Measurements from ENCODE around the gene ZNF582. TPM values are rescaled to one million over a fixed set of nuclear protein-coding genes. Genes with fewer than 3 reads are reported as not detected.

ZNF582 gene
- total and polyA plus RNA-seq, 5 donors = 3.6 to 6.3 (median 5.4) TPM

- ATAC-seq = no peak
- Histone ChIP-seq H3K27ac (ENCODE audit: low read length) (no peak overlapping the region), H3K27me3 (ENCODE audit: control insufficient read depth, insufficient read depth) (no peaks in the 10 kb centered on the region), H3K9me3 (ENCODE audit: control insufficient read depth, low read length) (no peaks in the 10 kb centered on the region), H3K4me3 (ENCODE audit: low read length) (no peak overlapping the region), H3K4me1 (ENCODE audit: control insufficient read depth, insufficient read depth, low read length) (peaks cover 1% of the 10 kb centered on the region)
- 54% methylated on average over 5 of the region's 5 CpGs for WGBS
- intact Hi-C loops (cut with DNase I) = no loop called here
- no peak for DNase-seq
These were observed 5.5 kb upstream of the ZNF582 start for GRCh38 chr19:56398809-56399208.

- Histone ChIP-seq H3K9me3 (ENCODE audit: control insufficient read depth, low read length) (no peaks in the 10 kb centered on the region), H3K4me1 (ENCODE audit: control insufficient read depth, insufficient read depth, low read length) (no peaks in the 10 kb centered on the region), H3K4me3 (ENCODE audit: low read length) (no peak overlapping the region), H3K27me3 (ENCODE audit: control insufficient read depth, insufficient read depth) (no peaks in the 10 kb centered on the region), H3K27ac (ENCODE audit: low read length) (no peak overlapping the region)
- no peak for ATAC-seq
- 88% methylated on average over 8 of the region's 8 CpGs for WGBS
- no peak for DNase-seq
- intact Hi-C loops (cut with DNase I) = no loop called here
These were observed 9.3 kb downstream of the ZNF582 start for GRCh38 chr19:56383826-56384605.

GRCh38 chr19:56377105-56377924 lies 16.0 kb downstream of the ZNF582 start:
- 91% methylated on average over 11 of the region's 11 CpGs for WGBS
- H3K27ac ChIP-seq (ENCODE audit: low read length) = no peak overlapping the region
- peaks cover 3% of the 10 kb centered on the region for H3K9me3 ChIP-seq (ENCODE audit: control insufficient read depth, low read length)
- DNase-seq (no peak), ATAC-seq (no peak)
- no peak overlapping the region for H3K4me3 ChIP-seq (ENCODE audit: low read length)
- intact Hi-C loops (cut with DNase I) = no loop called here
- no peaks in the 10 kb centered on the region for H3K27me3 ChIP-seq (ENCODE audit: control insufficient read depth, insufficient read depth)
- no peaks in the 10 kb centered on the region for H3K4me1 ChIP-seq (ENCODE audit: control insufficient read depth, insufficient read depth, low read length)

- H3K4me1 ChIP-seq (ENCODE audit: control insufficient read depth, insufficient read depth, low read length) = peaks cover 4% of the 10 kb centered on the region
- intact Hi-C loops (cut with DNase I) = no loop called here
- ATAC-seq (no peak), DNase-seq (no peak)
- WGBS = 88% methylated on average over 1 of the region's 1 CpG
- H3K9me3 ChIP-seq (ENCODE audit: control insufficient read depth, low read length) = peaks cover 3% of the 10 kb centered on the region
- H3K27me3 ChIP-seq (ENCODE audit: control insufficient read depth, insufficient read depth) = no peaks in the 10 kb centered on the region
- H3K27ac ChIP-seq (ENCODE audit: low read length) = no peak overlapping the region
- H3K4me3 ChIP-seq (ENCODE audit: low read length) = no peak overlapping the region
These were observed 21.1 kb downstream of the ZNF582 start for GRCh38 chr19:56372281-56372680.

- whole genome bisulfite sequencing = 96% methylated on average over 3 of the region's 3 CpGs
- no peak for ATAC-seq
- intact Hi-C loops (cut with DNase I) = no loop called here
- peaks cover 3% of the 10 kb centered on the region for H3K9me3 ChIP-seq (ENCODE audit: control insufficient read depth, low read length)
- peaks cover 4% of the 10 kb centered on the region for H3K4me1 ChIP-seq (ENCODE audit: control insufficient read depth, insufficient read depth, low read length)
- no peak overlapping the region for H3K27ac ChIP-seq (ENCODE audit: low read length)
- no peak overlapping the region for H3K4me3 ChIP-seq (ENCODE audit: low read length)
- H3K27me3 ChIP-seq (ENCODE audit: control insufficient read depth, insufficient read depth) = no peaks in the 10 kb centered on the region
- no peak for DNase-seq
These were observed 23.3 kb downstream of the ZNF582 start for GRCh38 chr19:56369886-56370676.

- Histone ChIP-seq H3K27ac (ENCODE audit: low read length) (peak overlapping the region; percentile 86), H3K4me3 (ENCODE audit: low read length) (peak overlapping the region; percentile 65), H3K4me1 (ENCODE audit: control insufficient read depth, insufficient read depth, low read length) (peaks cover 4% of the 10 kb centered on the region), H3K27me3 (ENCODE audit: control insufficient read depth, insufficient read depth) (no peaks in the 10 kb centered on the region), H3K9me3 (ENCODE audit: control insufficient read depth, low read length) (no peaks in the 10 kb centered on the region)
- WGBS = 5% methylated on average over 65 of the region's 65 CpGs
- DNase-seq (peak; percentile 97 to 99 (median 97)), ATAC-seq (peak; percentile 99 to 100)
- intact Hi-C loops (cut with DNase I) = no loop called here
These were observed 25.3 kb downstream of the ZNF582 start for GRCh38 chr19:56367829-56368711.

GRCh38 chr19:56360841-56361240 lies 32.5 kb downstream of the ZNF582 start:
- intact Hi-C loops (cut with DNase I) = no loop called here
- Histone ChIP-seq H3K27ac (ENCODE audit: low read length) (no peak overlapping the region), H3K9me3 (ENCODE audit: control insufficient read depth, low read length) (no peaks in the 10 kb centered on the region), H3K4me1 (ENCODE audit: control insufficient read depth, insufficient read depth, low read length) (no peaks in the 10 kb centered on the region), H3K4me3 (ENCODE audit: low read length) (no peak overlapping the region), H3K27me3 (ENCODE audit: control insufficient read depth, insufficient read depth) (no peaks in the 10 kb centered on the region)
- DNase-seq = no peak
- ATAC-seq = no peak
- WGBS = 97% methylated on average over 2 of the region's 2 CpGs

- Histone ChIP-seq H3K27me3 (ENCODE audit: control insufficient read depth, insufficient read depth) (no peaks in the 10 kb centered on the region), H3K4me3 (ENCODE audit: low read length) (no peak overlapping the region), H3K4me1 (ENCODE audit: control insufficient read depth, insufficient read depth, low read length) (no peaks in the 10 kb centered on the region), H3K27ac (ENCODE audit: low read length) (no peak overlapping the region), H3K9me3 (ENCODE audit: control insufficient read depth, low read length) (no peaks in the 10 kb centered on the region)
- 68% methylated on average over 2 of the region's 2 CpGs for WGBS
- ATAC-seq = no peak
- DNase-seq = no peak
- intact Hi-C loops (cut with DNase I) = loop anchor here in 2 of 4 donors (10.0 kb wide), 1 partner anchor 282 kb away; no protein-coding TSS in a partner anchor
These were observed 36.4 kb downstream of the ZNF582 start for GRCh38 chr19:56356944-56357343.

- H3K9me3 ChIP-seq (ENCODE audit: control insufficient read depth, low read length) = no peaks in the 10 kb centered on the region
- 91% methylated on average over 1 of the region's 1 CpG for WGBS
- H3K27ac ChIP-seq (ENCODE audit: low read length) = no peak overlapping the region
- DNase-seq (no peak), ATAC-seq (no peak)
- H3K4me1 ChIP-seq (ENCODE audit: control insufficient read depth, insufficient read depth, low read length) = no peaks in the 10 kb centered on the region
- no peaks in the 10 kb centered on the region for H3K27me3 ChIP-seq (ENCODE audit: control insufficient read depth, insufficient read depth)
- intact Hi-C loops (cut with DNase I) = loop anchor here in 2 of 4 donors (10.0 kb wide), 1 partner anchor 281 kb away; no protein-coding TSS in a partner anchor
- H3K4me3 ChIP-seq (ENCODE audit: low read length) = no peak overlapping the region
These were observed 37.8 kb downstream of the ZNF582 start for GRCh38 chr19:56355517-56355916.

GRCh38 chr19:56351208-56351607 lies 42.1 kb downstream of the ZNF582 start:
- H3K27me3 ChIP-seq (ENCODE audit: control insufficient read depth, insufficient read depth) = no peaks in the 10 kb centered on the region
- no peak overlapping the region for H3K4me3 ChIP-seq (ENCODE audit: low read length)
- WGBS = 81% methylated on average over 6 of the region's 6 CpGs
- no peaks in the 10 kb centered on the region for H3K9me3 ChIP-seq (ENCODE audit: control insufficient read depth, low read length)
- H3K27ac ChIP-seq (ENCODE audit: low read length) = no peak overlapping the region
- no peaks in the 10 kb centered on the region for H3K4me1 ChIP-seq (ENCODE audit: control insufficient read depth, insufficient read depth, low read length)
- intact Hi-C loops (cut with DNase I) = loop anchor here in 3 of 4 donors (5.0 to 10.0 kb wide), 4 partner anchors 94 to 276 kb away; no protein-coding TSS in a partner anchor
- no peak for DNase-seq
- no peak for ATAC-seq

Data from right cardiac atrium (tissue), 5 donors.